ENCODE measurements around the gene COL18A1. TPM values are rescaled to one million over a fixed set of nuclear protein-coding genes. Genes with fewer than 3 reads are reported as not detected.

Gene COL18A1
- total and polyA plus RNA-seq, 9 of the 15 experiments (the other 6 are each of a cell fraction or from before 2014, with no cell fraction given): 0.14 to 16.4 (median 2.0) TPM

- H3K27me3 ChIP-seq (ENCODE audit: control insufficient read depth in 2 of 2, insufficient read depth in 2 of 2, low read length in 2 of 2): peaks cover 25 to 42% of the 10 kb centered on the region in 2 experiments
- no peaks in the 10 kb centered on the region for H3K79me2 ChIP-seq (ENCODE audit: control insufficient read depth, insufficient read depth, low read length)
- CTCF ChIA-PET (ENCODE audit: low intra/inter-chr PET ratio): interaction anchor here (0.7 to 3.1 kb wide), 3 partner anchors 42 to 701 kb away, joined by 3 to 33 read pairs (median 21); no protein-coding TSS in a partner anchor
- intact Hi-C loops (cut with micrococcal nuclease): no loop called here
- BruUV-seq (replicated peaks): no TSS peak
- in situ Hi-C loops (cut with MboI): loop anchor here (5.0 kb wide), 2 partner anchors 42 to 262 kb away; no protein-coding TSS in a partner anchor
- no peak overlapping the region for H3K9ac ChIP-seq (ENCODE audit: insufficient read depth in 1 of 2, low read depth in 2 of 2, low read length in 2 of 2)
- H2AFZ ChIP-seq (ENCODE audit: low read depth, low read length): no peak overlapping the region
- H3K9me1 ChIP-seq (ENCODE audit: control insufficient read depth, insufficient read depth, low read length): no peaks in the 10 kb centered on the region
- 33% methylated on average over 3 of the region's 34 CpGs for WGBS (ENCODE audit: insufficient coverage, low coverage, missing lambda C conversion rate)
- H4K20me1 ChIP-seq (replicated peaks; ENCODE audit: control insufficient read depth, insufficient read depth, low read length): no peaks in the 10 kb centered on the region
- H3K27ac ChIP-seq (ENCODE audit: extremely low read depth, low read depth, low read length): peak overlapping the region; percentile 57; the same call in 1 of the 3 replicates
- no peaks in the 10 kb centered on the region for H3K36me3 ChIP-seq (ENCODE audit: control insufficient read depth, insufficient read depth, low read length)
- peak overlapping the region; percentile 40; the same call in 1 of the 2 replicates for H3K4me3 ChIP-seq
- no peak for ATAC-seq
- H3K9me3 ChIP-seq (replicated peaks; ENCODE audit: control insufficient read depth, insufficient read depth, low read depth, low read length): no peaks in the 10 kb centered on the region
- no peak overlapping the region for H3K4me2 ChIP-seq (ENCODE audit: insufficient read depth, low read length)
- H3K4me1 ChIP-seq (replicated peaks in 1 of 2; ENCODE audit: control insufficient read depth in 2 of 2, insufficient read depth in 2 of 2, low read length in 2 of 2): peaks cover 14 to 62% of the 10 kb centered on the region in 2 experiments; a peak in 3 of 5 replicates
- no peak for DNase-seq (ENCODE audit: extremely low read depth in 1 of 4, low spot score in 3 of 4)
- no peak for FAIRE-seq
- POLR2A ChIA-PET: interaction anchor here (0.6 to 2.6 kb wide), 4 partner anchors 16 to 93 kb away, joined by 3 to 12 read pairs (median 3); no protein-coding TSS in a partner anchor
- no peak for TF ChIP-seq PCBP2 (IDR thresholded peaks at IDR 0.05; ENCODE audit: low read depth, low read length, poor library complexity, severe bottlenecking)
- TF ChIP-seq VEZF1 (CRISPR knock-in tag; IDR thresholded peaks at IDR 0.05): peak; percentile 79; the same call in 1 of the 2 replicates
- TF ChIP-seq PRDM10 (IDR thresholded peaks at IDR 0.05; ENCODE audit: partially characterized antibody): no peak
- peak; percentile 32 for TF ChIP-seq PCBP1 (IDR thresholded peaks at IDR 0.05; ENCODE audit: low read depth, low read length, poor library complexity, severe bottlenecking)
- TF ChIP-seq THRAP3 (IDR thresholded peaks at IDR 0.05; ENCODE audit: borderline replicate concordance): no peak
These were observed 150.2 kb downstream of the COL18A1 start for GRCh38 chr21:45555251-45555556.
